ENCODE measurements around the gene LCE2D.
"Not testable (repeated sequence)": the region's sequence is repeated elsewhere in the genome, so short reads cannot be mapped to it uniquely, and the experiment has no call there.

Gene LCE2D

GRCh38 chr1:152663098-152663497, at the start of gene LCE2D:
TSS of gene LCE2D (plus strand) at chr1:152663380. CDS start at chr1:152664106, 726 bp downstream.
- no peak for DNase-seq (ENCODE audit: low read depth in 2 of 2)

DNA sequence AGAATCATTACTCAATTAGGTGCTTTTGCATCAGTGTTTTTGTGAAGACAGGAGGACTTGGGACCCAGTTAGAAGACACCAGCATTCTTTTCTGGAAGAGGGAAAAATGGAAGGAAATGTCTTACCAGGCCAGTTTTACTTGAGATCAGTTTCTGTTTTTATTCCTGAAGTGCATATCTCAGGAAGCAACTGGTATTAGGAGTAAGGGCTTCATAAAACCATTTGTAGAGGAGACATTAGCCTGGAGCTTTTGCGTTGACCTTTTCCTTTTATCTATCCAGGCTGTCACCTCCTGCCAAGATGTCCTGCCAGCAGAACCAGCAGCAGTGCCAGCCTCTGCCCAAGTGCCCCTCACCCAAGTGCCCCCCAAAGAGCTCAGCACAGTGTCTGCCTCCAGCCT, 49.7 kb upstream of the LCE2D start, which contains the start of gene LCE3B:
LCE3B (plus strand) TSS at position 301 of the 400 bp plus-strand sequence; CDS start at position 301, 0 bp downstream.
- no peak for DNase-seq (ENCODE audit: low read depth in 2 of 2)

GRCh38 chr1:152621993-152622392, 41.2 kb upstream of the LCE2D start:
- DNase-seq (ENCODE audit: low read depth in 2 of 2): no peak

GRCh38 chr1:152622803-152623202, 40.4 kb upstream of the LCE2D start, which contains the start of gene LCE3A:
TSS of gene LCE3A (minus strand) at chr1:152623103. CDS start at chr1:152623103, 0 bp downstream.
- no peak for DNase-seq (ENCODE audit: low read depth in 2 of 2)

DNA sequence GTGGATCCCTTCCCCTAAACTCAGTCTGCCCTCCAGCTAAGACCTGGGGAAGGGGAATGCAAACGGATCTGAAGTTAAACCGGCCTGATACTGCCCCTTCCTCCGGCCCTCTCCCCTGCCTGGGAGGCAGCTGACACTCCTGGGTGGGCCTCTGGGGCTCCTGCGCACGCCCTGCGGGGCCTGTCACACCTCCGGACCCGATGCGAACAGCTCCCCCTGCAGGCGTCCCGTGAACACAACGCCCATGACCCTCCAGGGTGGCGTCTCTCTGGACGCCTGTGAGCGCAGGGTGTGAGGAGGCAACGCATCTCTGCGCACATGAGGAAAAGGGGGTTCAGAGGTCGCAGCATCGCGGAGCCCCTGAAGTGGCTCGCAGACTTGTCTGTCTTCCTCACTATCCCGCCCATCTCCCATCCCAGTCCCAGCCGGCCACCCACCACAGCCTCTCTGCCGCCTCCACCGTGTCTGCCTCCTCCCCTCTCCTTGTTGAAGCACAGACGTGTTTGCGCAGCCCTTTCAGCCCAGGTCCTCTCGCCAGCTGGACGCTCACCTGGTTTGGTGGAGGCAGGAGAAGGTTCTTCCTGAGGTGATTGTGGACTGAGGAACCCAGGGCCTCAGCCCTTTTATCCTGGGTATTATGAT, 39.9 kb upstream of the LCE2D start:
- peak in 1 of 2 donors; percentile 6 for DNase-seq (ENCODE audit: low read depth in 2 of 2)

DNA sequence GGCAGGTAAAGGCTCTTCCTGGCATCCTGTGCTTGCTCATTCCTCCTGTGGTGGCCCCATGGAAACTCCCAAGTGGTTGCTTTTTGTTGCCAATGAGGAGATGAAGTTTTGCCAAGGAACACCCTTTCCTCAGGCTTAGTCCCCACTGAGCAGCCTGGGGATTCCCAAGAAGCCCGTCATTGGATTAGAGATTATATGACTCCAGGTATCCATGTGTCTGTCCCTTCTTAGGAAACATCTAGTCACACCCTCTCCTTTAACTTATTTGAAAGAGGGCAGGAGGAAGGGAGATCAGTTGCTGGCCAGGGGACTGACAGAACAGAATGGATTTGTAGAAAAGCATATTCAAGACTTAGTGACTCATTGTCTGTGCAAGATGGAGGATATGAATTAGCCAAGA, 36.4 kb upstream of the LCE2D start:
- no peak for DNase-seq (ENCODE audit: low read depth in 2 of 2)

- no peak for DNase-seq (ENCODE audit: low read depth in 2 of 2)
Observed at GRCh38 chr1:152630596-152630995, 32.6 kb upstream of the LCE2D start.

DNA sequence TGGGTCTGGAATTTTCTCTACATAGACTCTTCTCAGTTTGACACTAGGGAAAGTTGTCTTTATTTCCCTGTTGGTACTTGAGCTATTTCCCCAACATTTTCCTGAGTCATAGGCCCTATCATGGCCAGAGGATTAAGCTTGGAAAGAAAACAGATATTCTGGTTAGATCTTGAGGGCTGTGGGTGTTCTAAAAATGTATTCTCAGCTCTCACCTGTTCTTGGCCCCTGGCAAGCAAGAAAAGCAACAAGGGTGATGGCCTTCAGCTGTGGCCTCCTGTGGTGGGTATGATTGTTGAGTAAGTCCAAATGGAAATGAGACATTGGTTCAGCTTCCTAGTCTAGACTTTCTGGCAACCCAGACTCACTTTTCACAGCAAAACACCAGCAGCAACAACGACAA, 22.8 kb upstream of the LCE2D start:
- no peak for DNase-seq (ENCODE audit: low read depth in 2 of 2)

GRCh38 chr1:152643945-152644344, 19.2 kb upstream of the LCE2D start:
- DNase-seq (ENCODE audit: low read depth in 2 of 2): no peak

GRCh38 chr1:152645146-152645545, 18.0 kb upstream of the LCE2D start:
- DNase-seq (ENCODE audit: low read depth in 2 of 2): no peak

- DNase-seq (ENCODE audit: low read depth in 2 of 2): no peak
Observed at GRCh38 chr1:152646656-152647055, 16.5 kb upstream of the LCE2D start.

DNA sequence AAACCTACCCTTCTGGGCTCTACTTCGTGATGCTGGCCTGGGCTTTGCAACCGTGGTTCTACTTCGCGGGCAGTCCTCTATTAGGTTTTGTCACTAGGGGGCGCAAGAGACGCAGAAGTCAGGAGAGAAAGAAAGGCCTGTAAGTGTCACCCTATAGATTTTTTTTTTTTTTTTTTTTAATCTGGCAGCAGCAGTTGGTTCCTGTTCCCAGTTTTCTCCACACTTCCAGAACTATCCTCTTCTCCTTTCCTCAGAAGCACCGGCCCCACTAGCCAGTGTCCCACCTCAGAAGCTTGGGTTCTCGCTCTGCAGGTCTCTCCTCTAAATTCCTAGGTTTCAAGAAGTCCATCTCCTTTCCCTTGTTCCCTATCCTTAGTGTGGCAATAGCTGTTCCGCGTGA, 9.1 kb upstream of the LCE2D start:
- peak; percentile 28 to 40 for DNase-seq (ENCODE audit: low read depth in 2 of 2)

- DNase-seq (ENCODE audit: low read depth in 2 of 2): no peak
Observed at GRCh38 chr1:152656459-152656858, 6.7 kb upstream of the LCE2D start.

DNA sequence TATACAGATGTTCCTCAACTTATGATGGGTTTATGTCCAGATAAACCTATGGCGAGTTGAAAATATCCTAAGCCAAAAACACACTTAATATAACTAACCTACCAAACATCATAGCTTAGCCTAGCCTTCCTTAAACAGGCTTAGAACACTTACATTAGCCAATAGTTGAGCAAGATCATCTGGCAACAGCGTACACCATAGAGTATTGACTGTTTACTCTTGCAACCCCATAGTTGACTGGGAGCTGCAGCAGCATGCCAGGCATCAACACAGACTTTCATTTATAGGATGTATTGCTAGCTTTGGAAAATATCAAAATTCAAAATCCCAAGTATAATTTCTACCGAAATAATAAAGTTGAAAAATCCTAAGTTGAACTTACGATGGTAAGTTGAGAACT, 5.5 kb upstream of the LCE2D start:
- no peak for DNase-seq (ENCODE audit: low read depth in 2 of 2)

- no peak for DNase-seq (ENCODE audit: low read depth in 2 of 2)
Observed at GRCh38 chr1:152658649-152659048, 4.5 kb upstream of the LCE2D start.

DNA sequence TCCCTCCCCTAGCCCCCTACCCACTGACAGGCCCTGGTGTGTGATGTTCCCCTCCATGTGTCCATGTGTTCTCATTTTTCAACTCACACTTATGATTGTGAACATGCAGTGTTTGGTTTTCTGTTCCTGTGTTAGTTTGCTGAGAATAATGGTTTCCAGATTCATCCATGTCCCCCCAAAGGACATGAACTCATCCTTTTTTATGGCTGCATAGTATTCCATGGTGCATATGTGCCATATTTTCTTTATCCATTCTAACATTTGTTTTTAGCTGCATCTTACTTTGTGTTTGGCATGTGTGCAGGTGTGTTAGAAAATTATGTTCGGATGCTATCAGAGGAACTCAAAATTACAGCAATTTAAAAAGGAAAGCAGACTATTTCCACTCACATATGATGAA, 3.0 kb downstream of the LCE2D start:
- not testable (repeated sequence) for DNase-seq (ENCODE audit: low read depth in 2 of 2)

DNA sequence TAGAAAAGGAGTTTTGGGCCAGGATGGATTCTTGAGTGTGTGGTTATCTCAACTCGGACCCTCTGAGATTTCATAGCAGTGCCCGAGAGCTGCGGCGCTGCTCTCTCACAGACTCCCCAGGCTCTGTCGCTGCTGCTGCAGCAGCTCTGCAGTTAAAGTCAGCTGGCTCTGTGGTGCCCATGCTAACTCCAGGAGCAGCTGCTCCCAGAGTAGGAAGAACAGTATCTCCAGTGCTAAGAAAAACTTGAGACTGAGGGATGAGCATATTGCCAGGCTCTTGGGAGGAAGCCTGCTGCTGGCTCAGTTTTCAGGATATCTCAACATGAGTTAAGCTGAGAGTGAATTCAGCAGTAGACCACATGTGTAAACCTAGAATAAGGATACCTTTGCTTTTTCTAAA, 4.5 kb downstream of the LCE2D start:
- DNase-seq (ENCODE audit: low read depth in 2 of 2): no peak

DNA sequence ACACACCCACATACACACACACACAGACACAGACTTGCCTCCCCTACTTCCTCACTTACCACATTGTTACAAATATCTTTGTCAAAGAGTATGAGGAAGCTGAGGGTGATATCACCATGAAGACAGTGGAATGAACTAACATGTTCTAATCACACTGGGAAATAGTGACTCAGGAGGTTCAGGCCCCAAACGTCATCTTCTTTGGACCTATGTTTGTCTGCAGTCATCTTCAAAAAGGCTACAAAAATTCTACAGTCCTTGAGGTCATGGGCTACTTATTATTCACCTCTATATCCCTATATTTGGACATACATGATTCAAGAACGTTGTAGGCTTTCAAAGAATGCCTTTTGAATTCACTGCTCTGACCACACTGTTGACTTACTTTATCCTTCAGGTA, 9.8 kb downstream of the LCE2D start:
- no peak for DNase-seq (ENCODE audit: low read depth in 2 of 2)

GRCh38 chr1:152674983-152675382, 11.8 kb downstream of the LCE2D start, which contains the start of gene LCE2C:
TSS of gene LCE2C (plus strand) at chr1:152675279. CDS start at chr1:152676016, 737 bp downstream.
- DNase-seq (ENCODE audit: low read depth in 2 of 2): not testable (repeated sequence)

DNA sequence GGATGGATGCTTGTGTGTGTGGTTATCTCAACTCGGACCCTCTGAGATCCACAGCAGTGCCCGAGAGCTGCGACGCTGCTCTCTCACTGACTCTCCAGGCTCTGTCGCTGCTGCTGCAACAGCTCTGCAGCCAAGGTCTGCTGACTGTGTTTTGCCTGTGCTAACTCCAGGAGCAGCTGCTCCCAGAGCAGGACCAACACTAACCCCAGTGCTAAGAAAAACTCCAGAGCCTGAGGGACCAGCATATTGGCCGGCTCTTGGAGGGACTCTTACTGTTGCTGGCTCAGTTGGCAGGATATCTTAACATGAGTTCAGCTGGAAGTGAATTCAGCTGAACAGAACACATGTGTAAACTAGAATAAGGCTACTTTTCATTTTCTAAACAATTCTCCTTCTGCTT, 16.3 kb downstream of the LCE2D start:
- DNase-seq (ENCODE audit: low read depth in 2 of 2): no peak

DNA sequence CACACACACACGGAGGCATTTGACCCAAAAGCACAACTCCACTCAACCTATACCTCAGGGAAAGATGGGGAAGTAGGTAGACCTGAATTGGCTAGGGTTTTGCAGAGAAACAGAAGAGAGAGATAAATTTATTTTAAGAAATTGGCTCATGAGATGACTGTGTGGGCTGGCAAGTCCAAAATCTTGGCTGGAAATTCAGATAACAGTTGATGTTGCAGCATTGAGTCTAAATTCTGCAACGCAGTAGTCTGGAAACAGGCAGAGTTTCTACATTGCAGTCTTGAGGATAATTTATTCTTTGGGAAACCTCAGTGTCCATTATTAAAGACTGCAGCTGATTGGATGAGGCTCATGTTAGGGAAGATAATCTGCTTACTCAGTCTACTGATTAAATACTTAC, 18.4 kb downstream of the LCE2D start:
- no peak for DNase-seq (ENCODE audit: low read depth in 2 of 2)

GRCh38 chr1:152683846-152684245, 20.7 kb downstream of the LCE2D start:
- no peak for DNase-seq (ENCODE audit: low read depth in 2 of 2)

DNA sequence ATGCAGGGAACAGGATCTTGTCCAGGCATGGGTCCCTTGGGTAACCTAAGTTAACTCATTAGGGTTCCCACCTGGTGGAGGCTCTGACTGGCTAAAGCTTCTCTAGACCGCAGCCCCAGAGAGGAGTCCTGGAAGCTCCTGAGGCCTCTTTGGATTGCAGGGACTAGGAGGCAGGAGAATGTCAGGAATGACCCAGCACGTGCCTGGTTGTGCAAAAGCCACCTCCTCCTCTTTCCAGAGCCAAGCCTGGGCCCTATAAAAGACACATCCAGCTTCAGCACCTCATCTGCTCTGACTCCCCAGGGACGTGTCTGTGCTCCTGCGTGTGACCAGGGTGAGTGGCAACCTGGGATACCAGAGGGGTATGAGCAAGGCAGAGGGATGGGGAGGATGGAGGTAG, 22.6 kb downstream of the LCE2D start, which contains the start of gene LCE2B:
LCE2B (plus strand) TSS at position 301 of the 400 bp plus-strand sequence. CDS start 721 bp downstream, outside the sequence.
- not testable (repeated sequence) for DNase-seq (ENCODE audit: low read depth in 2 of 2)
